HG03565 (cell line): ENCODE results near the gene CACNA2D4.

ENCODE experiments used
- ATAC-seq: cut with Tn5 transposase; IDR thresholded peaks from one replicate; pipeline ENCODE4 v1.9.1; 2021; ENCODE audit warnings: mild to moderate bottlenecking, moderate library complexity; ENCODE audit not compliant: unreplicated experiment

The CACNA2D4 gene

GRCh38 chr12:1873531-1874510, 44.6 kb downstream of the CACNA2D4 start:
- ATAC-seq: no peak

- no peak for ATAC-seq
These were observed 46.0 kb downstream of the CACNA2D4 start for GRCh38 chr12:1872448-1872847.

- ATAC-seq: no peak
These were observed 46.5 kb downstream of the CACNA2D4 start for GRCh38 chr12:1872001-1872400.

GRCh38 chr12:1870998-1871917, 47.2 kb downstream of the CACNA2D4 start:
- no peak for ATAC-seq

GRCh38 chr12:1870086-1870485, 48.4 kb downstream of the CACNA2D4 start:
- no peak for ATAC-seq

- no peak for ATAC-seq
These were observed 49.3 kb downstream of the CACNA2D4 start for GRCh38 chr12:1869145-1869544.

- no peak for ATAC-seq
These were observed 53.1 kb downstream of the CACNA2D4 start for GRCh38 chr12:1865284-1865866.

GRCh38 chr12:1864867-1865266, 53.6 kb downstream of the CACNA2D4 start:
- no peak for ATAC-seq

GRCh38 chr12:1864456-1864855, 54.0 kb downstream of the CACNA2D4 start:
- no peak for ATAC-seq

- ATAC-seq: no peak
These were observed 54.6 kb downstream of the CACNA2D4 start for GRCh38 chr12:1863823-1864222.

- ATAC-seq: no peak
These were observed 55.5 kb downstream of the CACNA2D4 start for GRCh38 chr12:1862973-1863372.

GRCh38 chr12:1859643-1860042, 58.8 kb downstream of the CACNA2D4 start:
- no peak for ATAC-seq

- ATAC-seq: no peak
These were observed 60.0 kb downstream of the CACNA2D4 start for GRCh38 chr12:1858456-1858855.

- no peak for ATAC-seq
These were observed 60.6 kb downstream of the CACNA2D4 start for GRCh38 chr12:1857821-1858220.

GRCh38 chr12:1857086-1857485, 61.4 kb downstream of the CACNA2D4 start:
- ATAC-seq: no peak

GRCh38 chr12:1855241-1855640, 63.2 kb downstream of the CACNA2D4 start:
- ATAC-seq: no peak

GRCh38 chr12:1853716-1854115, 64.7 kb downstream of the CACNA2D4 start:
- no peak for ATAC-seq

- ATAC-seq: no peak
These were observed 66.4 kb downstream of the CACNA2D4 start for GRCh38 chr12:1852076-1852475.

- ATAC-seq: no peak
These were observed 67.2 kb downstream of the CACNA2D4 start for GRCh38 chr12:1851151-1851701.

- no peak for ATAC-seq
These were observed 69.7 kb downstream of the CACNA2D4 start for GRCh38 chr12:1848745-1849144.

GRCh38 chr12:1848146-1848545, 70.3 kb downstream of the CACNA2D4 start:
- ATAC-seq: no peak
